ENCODE results near the gene FAM3B. TPM values are rescaled to one million over a fixed set of nuclear protein-coding genes. Genes with fewer than 3 reads are reported as not detected.
"Not testable (repeated sequence)": the region's sequence is repeated elsewhere in the genome, so short reads cannot be mapped to it uniquely, and the experiment has no call there.

FAM3B gene
- total RNA-seq, 2 experiments from 2014 or later, result not detected

- H3K4me1 Mint-ChIP-seq (ENCODE audit: low read depth), result peaks cover 4% of the 10 kb centered on the region
- intact Hi-C loops (cut with micrococcal nuclease), result no loop called here
- H3K36me3 Mint-ChIP-seq (ENCODE audit: low read depth), result no peaks in the 10 kb centered on the region
- H3K27me3 Mint-ChIP-seq (ENCODE audit: low read depth), result peaks cover 25% of the 10 kb centered on the region
- CTCF ChIA-PET, result interaction anchor here (1.4 kb wide), 1 partner anchor 12 kb away, joined by 4 read pairs; no protein-coding TSS in a partner anchor
- peaks cover 2% of the 10 kb centered on the region for H3K9me3 Mint-ChIP-seq
- H3K4me3 Mint-ChIP-seq, result no peak overlapping the region
- H3K27ac Mint-ChIP-seq, result no peak overlapping the region
- no peak for DNase-seq
Observed at GRCh38 chr21:41295721-41296254, 20.8 kb upstream of the FAM3B start.

- H3K27ac Mint-ChIP-seq, result no peak overlapping the region
- CTCF ChIA-PET, result no interaction called here
- intact Hi-C loops (cut with micrococcal nuclease), result no loop called here
Observed at GRCh38 chr21:41302976-41303375, 13.6 kb upstream of the FAM3B start.

GRCh38 chr21:41304068-41304720, 12.4 kb upstream of the FAM3B start:
- DNase-seq, result no peak
- no peaks in the 10 kb centered on the region for H3K27me3 Mint-ChIP-seq (ENCODE audit: low read depth)
- H3K27ac Mint-ChIP-seq, result no peak overlapping the region
- intact Hi-C loops (cut with micrococcal nuclease), result no loop called here
- CTCF ChIA-PET, result no interaction called here
- H3K4me3 Mint-ChIP-seq, result no peak overlapping the region
- no peaks in the 10 kb centered on the region for H3K36me3 Mint-ChIP-seq (ENCODE audit: low read depth)
- H3K9me3 Mint-ChIP-seq, result no peaks in the 10 kb centered on the region
- H3K4me1 Mint-ChIP-seq (ENCODE audit: low read depth), result no peaks in the 10 kb centered on the region

More at GRCh38 chr21:41302976-41303375, 13.6 kb upstream of the FAM3B start:
- DNase-seq, result no peak
- peaks cover 2% of the 10 kb centered on the region for H3K9me3 Mint-ChIP-seq
- peaks cover 6% of the 10 kb centered on the region for H3K27me3 Mint-ChIP-seq (ENCODE audit: low read depth)
- H3K4me3 Mint-ChIP-seq, result no peak overlapping the region
- H3K4me1 Mint-ChIP-seq (ENCODE audit: low read depth), result no peaks in the 10 kb centered on the region
- H3K36me3 Mint-ChIP-seq (ENCODE audit: low read depth), result no peaks in the 10 kb centered on the region

GRCh38 chr21:41307219-41307618, 9.4 kb upstream of the FAM3B start:
- Mint-ChIP-seq H3K36me3 (ENCODE audit: low read depth) (no peaks in the 10 kb centered on the region), H3K9me3 (no peaks in the 10 kb centered on the region), H3K27me3 (ENCODE audit: low read depth) (peaks cover 7% of the 10 kb centered on the region), H3K27ac (no peak overlapping the region), H3K4me1 (ENCODE audit: low read depth) (no peaks in the 10 kb centered on the region), H3K4me3 (no peak overlapping the region)
- CTCF ChIA-PET, result interaction anchor here (0.5 kb wide), 1 partner anchor 247 kb away, joined by 3 read pairs; no protein-coding TSS in a partner anchor
- no peak for DNase-seq
- intact Hi-C loops (cut with micrococcal nuclease), result no loop called here

- H3K4me3 Mint-ChIP-seq; H3K36me3 Mint-ChIP-seq (ENCODE audit: low read depth); DNase-seq; H3K27ac Mint-ChIP-seq; H3K4me1 Mint-ChIP-seq (ENCODE audit: low read depth); H3K9me3 Mint-ChIP-seq; CTCF ChIA-PET; intact Hi-C loops (cut with micrococcal nuclease): not testable (repeated sequence)
- peaks cover 29% of the 10 kb centered on the region for H3K27me3 Mint-ChIP-seq (ENCODE audit: low read depth)
Observed at GRCh38 chr21:41313285-41314164, 3.1 kb upstream of the FAM3B start.

- Mint-ChIP-seq H3K27me3 (ENCODE audit: low read depth) (peaks cover 23% of the 10 kb centered on the region), H3K9me3 (no peaks in the 10 kb centered on the region), H3K36me3 (ENCODE audit: low read depth) (no peaks in the 10 kb centered on the region), H3K4me1 (ENCODE audit: low read depth) (peaks cover 3% of the 10 kb centered on the region), H3K27ac (no peak overlapping the region), H3K4me3 (no peak overlapping the region)
- CTCF ChIA-PET, result interaction anchor here (0.7 kb wide), 1 partner anchor 32 kb away, joined by 3 read pairs; no protein-coding TSS in a partner anchor
- intact Hi-C loops (cut with micrococcal nuclease), result no loop called here
- no peak for DNase-seq
Observed at GRCh38 chr21:41315726-41316125, 875 bp upstream of the FAM3B start.

- H3K4me3 Mint-ChIP-seq, result peak overlapping the region; percentile 15
- DNase-seq, result no peak
- H3K36me3 Mint-ChIP-seq (ENCODE audit: low read depth), result no peaks in the 10 kb centered on the region
- CTCF ChIA-PET, result no interaction called here
- H3K27ac Mint-ChIP-seq, result no peak overlapping the region
- intact Hi-C loops (cut with micrococcal nuclease), result no loop called here
- peaks cover 10% of the 10 kb centered on the region for H3K4me1 Mint-ChIP-seq (ENCODE audit: low read depth)
- H3K9me3 Mint-ChIP-seq, result no peaks in the 10 kb centered on the region
- peaks cover 24% of the 10 kb centered on the region for H3K27me3 Mint-ChIP-seq (ENCODE audit: low read depth)
Observed at GRCh38 chr21:41317063-41317392, 427 bp downstream of the FAM3B start.

GRCh38 chr21:41317458-41317857, 857 bp downstream of the FAM3B start:
- H3K9me3 Mint-ChIP-seq, result no peaks in the 10 kb centered on the region

GRCh38 chr21:41318218-41318617, 1.6 kb downstream of the FAM3B start:
- Mint-ChIP-seq H3K4me1 (ENCODE audit: low read depth) (peaks cover 10% of the 10 kb centered on the region), H3K27me3 (ENCODE audit: low read depth) (peaks cover 24% of the 10 kb centered on the region), H3K4me3 (no peak overlapping the region), H3K9me3 (no peaks in the 10 kb centered on the region), H3K36me3 (ENCODE audit: low read depth) (no peaks in the 10 kb centered on the region), H3K27ac (no peak overlapping the region)
- CTCF ChIA-PET, result interaction anchor here (1.0 kb wide), 1 partner anchor 8 kb away, joined by 3 read pairs; no protein-coding TSS in a partner anchor
- intact Hi-C loops (cut with micrococcal nuclease), result no loop called here
- no peak for DNase-seq

More at GRCh38 chr21:41317458-41317857, 857 bp downstream of the FAM3B start:
- Mint-ChIP-seq H3K27ac (no peak overlapping the region), H3K4me1 (ENCODE audit: low read depth) (peaks cover 10% of the 10 kb centered on the region), H3K4me3 (peak overlapping the region; percentile 15), H3K27me3 (ENCODE audit: low read depth) (peaks cover 24% of the 10 kb centered on the region), H3K36me3 (ENCODE audit: low read depth) (no peaks in the 10 kb centered on the region)
- intact Hi-C loops (cut with micrococcal nuclease), result no loop called here
- DNase-seq, result no peak
- CTCF ChIA-PET, result interaction anchor here (1.0 kb wide), 1 partner anchor 8 kb away, joined by 3 read pairs; no protein-coding TSS in a partner anchor

GRCh38 chr21:41319273-41319672, 2.7 kb downstream of the FAM3B start:
- Mint-ChIP-seq H3K4me3 (no peak overlapping the region), H3K27ac (no peak overlapping the region), H3K27me3 (ENCODE audit: low read depth) (peaks cover 24% of the 10 kb centered on the region), H3K4me1 (ENCODE audit: low read depth) (peaks cover 10% of the 10 kb centered on the region), H3K36me3 (ENCODE audit: low read depth) (no peaks in the 10 kb centered on the region), H3K9me3 (no peaks in the 10 kb centered on the region)
- intact Hi-C loops (cut with micrococcal nuclease), result no loop called here
- CTCF ChIA-PET, result interaction anchor here (2.8 kb wide), 1 partner anchor 36 kb away, joined by 14 read pairs; no protein-coding TSS in a partner anchor
- DNase-seq, result no peak

GRCh38 chr21:41321211-41321907, 4.8 kb downstream of the FAM3B start:
- Mint-ChIP-seq H3K27ac (no peak overlapping the region), H3K4me3 (no peak overlapping the region), H3K27me3 (ENCODE audit: low read depth) (peaks cover 9% of the 10 kb centered on the region), H3K36me3 (ENCODE audit: low read depth) (no peaks in the 10 kb centered on the region), H3K4me1 (ENCODE audit: low read depth) (peaks cover 10% of the 10 kb centered on the region), H3K9me3 (no peaks in the 10 kb centered on the region)
- intact Hi-C loops (cut with micrococcal nuclease), result no loop called here
- CTCF ChIA-PET, result interaction anchor here (2.8 kb wide), 1 partner anchor 38 kb away, joined by 14 read pairs; no protein-coding TSS in a partner anchor
- DNase-seq, result peak; percentile 54

- CTCF ChIA-PET, result no interaction called here
- Mint-ChIP-seq H3K27me3 (ENCODE audit: low read depth) (peaks cover 9% of the 10 kb centered on the region), H3K4me3 (no peak overlapping the region), H3K9me3 (no peaks in the 10 kb centered on the region), H3K27ac (no peak overlapping the region), H3K36me3 (ENCODE audit: low read depth) (no peaks in the 10 kb centered on the region), H3K4me1 (ENCODE audit: low read depth) (peaks cover 10% of the 10 kb centered on the region)
- DNase-seq, result no peak
- intact Hi-C loops (cut with micrococcal nuclease), result no loop called here
Observed at GRCh38 chr21:41321908-41322495, 5.4 kb downstream of the FAM3B start.

All from activated naive CD4-positive, alpha-beta T cell treated with anti-CD3 and anti-CD28 coated beads for 36 hours (primary cell).